ENCODE data around the gene HSD17B11. TPM values are rescaled to one million over a fixed set of nuclear protein-coding genes. Genes with fewer than 3 reads are reported as not detected.
"Not testable (repeated sequence)": the region's sequence is repeated elsewhere in the genome, so short reads cannot be mapped to it uniquely, and the experiment has no call there.

HSD17B11 gene
- total RNA-seq, 1 donor from 2014 or later: 95.6 TPM

- Histone ChIP-seq H3K27me3 (no peaks in the 10 kb centered on the region), H3K36me3 (peaks cover 4% of the 10 kb centered on the region), H3K27ac (no peak overlapping the region), H3K9me3 (no peaks in the 10 kb centered on the region), H3K4me3 (no peak overlapping the region), H3K4me1 (no peaks in the 10 kb centered on the region)
- ATAC-seq: no peak
- intact Hi-C loops (cut with DNase I): no loop called here
- DNase-seq: no peak
- no peak for TF ChIP-seq CTCF (IDR thresholded peaks at IDR 0.05)
These were observed 74.0 kb downstream of the HSD17B11 start for GRCh38 chr4:87316961-87317360.

GRCh38 chr4:87315000-87315399 lies 76.0 kb downstream of the HSD17B11 start:
- H3K36me3 ChIP-seq; H3K4me1 ChIP-seq; ATAC-seq; DNase-seq; H3K9me3 ChIP-seq; H3K4me3 ChIP-seq; intact Hi-C loops (cut with DNase I); H3K27ac ChIP-seq; H3K27me3 ChIP-seq: not testable (repeated sequence)

- ATAC-seq (no peak), DNase-seq (no peak)
- no peak overlapping the region for H3K4me3 ChIP-seq
- H3K9me3 ChIP-seq: no peaks in the 10 kb centered on the region
- no peaks in the 10 kb centered on the region for H3K4me1 ChIP-seq
- H3K27me3 ChIP-seq: no peaks in the 10 kb centered on the region
- TF ChIP-seq CTCF (IDR thresholded peaks at IDR 0.05): no peak
- no peak overlapping the region for H3K27ac ChIP-seq
- H3K36me3 ChIP-seq: peaks cover 4% of the 10 kb centered on the region
- intact Hi-C loops (cut with DNase I): no loop called here
These were observed 77.2 kb downstream of the HSD17B11 start for GRCh38 chr4:87313756-87314155.

GRCh38 chr4:87311684-87312083 lies 79.3 kb downstream of the HSD17B11 start:
- Histone ChIP-seq H3K27ac (no peak overlapping the region), H3K9me3 (no peaks in the 10 kb centered on the region), H3K4me3 (no peak overlapping the region), H3K36me3 (peaks cover 3% of the 10 kb centered on the region), H3K27me3 (no peaks in the 10 kb centered on the region), H3K4me1 (no peaks in the 10 kb centered on the region)
- no peak for ATAC-seq
- intact Hi-C loops (cut with DNase I): no loop called here
- DNase-seq: no peak
- no peak for TF ChIP-seq CTCF (IDR thresholded peaks at IDR 0.05)

- H3K36me3 ChIP-seq: no peaks in the 10 kb centered on the region
- ATAC-seq (no peak), DNase-seq (no peak)
- intact Hi-C loops (cut with DNase I): no loop called here
- H3K4me1 ChIP-seq: no peaks in the 10 kb centered on the region
- TF ChIP-seq CTCF (IDR thresholded peaks at IDR 0.05): no peak
- H3K27ac ChIP-seq: no peak overlapping the region
- H3K27me3 ChIP-seq: no peaks in the 10 kb centered on the region
- no peaks in the 10 kb centered on the region for H3K9me3 ChIP-seq
- H3K4me3 ChIP-seq: no peak overlapping the region
These were observed 80.2 kb downstream of the HSD17B11 start for GRCh38 chr4:87310691-87311335.

- H3K27ac ChIP-seq: no peak overlapping the region
- ATAC-seq (no peak), DNase-seq (no peak)
- H3K9me3 ChIP-seq: no peaks in the 10 kb centered on the region
- no peak for TF ChIP-seq CTCF (IDR thresholded peaks at IDR 0.05)
- H3K4me3 ChIP-seq: no peak overlapping the region
- H3K36me3 ChIP-seq: no peaks in the 10 kb centered on the region
- H3K4me1 ChIP-seq: no peaks in the 10 kb centered on the region
- no peaks in the 10 kb centered on the region for H3K27me3 ChIP-seq
- intact Hi-C loops (cut with DNase I): no loop called here
These were observed 81.4 kb downstream of the HSD17B11 start for GRCh38 chr4:87309625-87310024.

Measured in upper lobe of right lung (tissue), 1 donor.